HS-5 (cell line): ENCODE data around the gene PCYOX1L.

Experiments
- DNase-seq: peaks from one replicate; pipeline ENCODE4 v3.0.0-alpha.2; 2012; ENCODE audit warnings: low read depth

PCYOX1L gene

GRCh38 chr5:149357370-149358293, at the start of gene PCYOX1L:
TSS of gene PCYOX1L (plus strand) at chr5:149358046. CDS start at chr5:149358069, 23 bp downstream.
- peak; percentile 76 for DNase-seq

- no peak for DNase-seq
Observed at GRCh38 chr5:149309354-149309753, 48.5 kb upstream of the PCYOX1L start.

- DNase-seq, result no peak
Observed at GRCh38 chr5:149310488-149310887, 47.4 kb upstream of the PCYOX1L start.

GRCh38 chr5:149310947-149311658, 46.7 kb upstream of the PCYOX1L start:
- DNase-seq, result no peak

- no peak for DNase-seq
Observed at GRCh38 chr5:149313151-149313841, 44.5 kb upstream of the PCYOX1L start.

GRCh38 chr5:149314571-149315111, 43.2 kb upstream of the PCYOX1L start:
- DNase-seq, result no peak

GRCh38 chr5:149315753-149316152, 42.1 kb upstream of the PCYOX1L start:
- DNase-seq, result no peak

- no peak for DNase-seq
Observed at GRCh38 chr5:149317281-149318048, 40.4 kb upstream of the PCYOX1L start.

- DNase-seq, result no peak
Observed at GRCh38 chr5:149319174-149319573, 38.7 kb upstream of the PCYOX1L start.

- peak; percentile 82 for DNase-seq
Observed at GRCh38 chr5:149320791-149321330, 37.0 kb upstream of the PCYOX1L start.

GRCh38 chr5:149322518-149322917, 35.3 kb upstream of the PCYOX1L start:
- no peak for DNase-seq

- no peak for DNase-seq
Observed at GRCh38 chr5:149323210-149323609, 34.6 kb upstream of the PCYOX1L start.

GRCh38 chr5:149323621-149324205, 34.1 kb upstream of the PCYOX1L start:
- no peak for DNase-seq

GRCh38 chr5:149324641-149325040, 33.2 kb upstream of the PCYOX1L start:
- DNase-seq, result no peak

- DNase-seq, result no peak
Observed at GRCh38 chr5:149325166-149325735, 32.6 kb upstream of the PCYOX1L start.

GRCh38 chr5:149325894-149326293, 32.0 kb upstream of the PCYOX1L start:
- DNase-seq, result no peak

GRCh38 chr5:149326611-149327010, 31.2 kb upstream of the PCYOX1L start:
- DNase-seq, result no peak

GRCh38 chr5:149328177-149328576, 29.7 kb upstream of the PCYOX1L start:
- no peak for DNase-seq

- DNase-seq, result no peak
Observed at GRCh38 chr5:149333711-149334443, 24.0 kb upstream of the PCYOX1L start.

GRCh38 chr5:149337736-149338135, 20.1 kb upstream of the PCYOX1L start:
- no peak for DNase-seq
